GM21447 (cell line): Measurements from ENCODE around the gene BTBD19.

Experiments used
- ATAC-seq: cut with Tn5 transposase; IDR thresholded peaks from one replicate; pipeline ENCODE4 v1.9.1; 2021; ENCODE audit not compliant: unreplicated experiment

Gene BTBD19

DNA sequence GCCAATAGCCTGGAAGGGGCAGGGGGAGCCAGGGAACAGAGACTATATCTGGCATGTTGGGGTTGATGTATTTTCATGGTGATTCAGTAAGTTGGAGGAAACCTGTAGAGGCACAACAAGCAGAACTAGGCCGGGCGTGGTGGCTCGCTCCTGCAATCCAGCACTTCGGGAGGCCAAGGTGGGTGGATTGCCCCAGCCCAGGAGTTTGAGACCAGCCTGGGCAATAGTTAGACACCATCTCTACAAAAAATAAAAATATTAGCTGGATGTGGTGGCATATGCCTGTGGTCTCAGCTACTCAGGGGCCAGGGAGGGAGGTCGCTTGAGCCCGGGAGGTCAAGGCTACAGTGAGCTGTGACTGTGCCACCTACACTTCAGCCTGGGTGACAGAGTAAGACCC, 44.9 kb downstream of the BTBD19 start:
- ATAC-seq = no peak

DNA sequence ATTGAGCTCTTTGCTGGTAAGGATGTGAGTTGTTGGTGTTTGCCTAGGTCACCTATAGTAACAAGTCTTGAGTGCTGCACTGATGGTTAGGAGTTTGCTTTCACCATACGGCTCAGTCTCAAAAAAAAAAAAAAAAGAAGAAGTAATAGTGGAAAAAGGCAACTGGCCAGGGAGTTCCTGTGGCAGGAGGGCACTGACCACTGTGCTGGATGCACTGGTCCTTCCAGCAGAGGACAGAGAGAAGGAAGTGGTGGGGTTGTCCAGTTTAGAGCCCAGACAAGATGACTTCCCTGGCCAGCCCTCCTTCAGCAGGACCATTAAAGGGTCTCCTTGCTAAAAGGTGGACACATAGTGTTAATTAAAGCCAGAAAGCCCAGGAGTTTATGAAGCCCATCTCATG, 46.6 kb downstream of the BTBD19 start:
- no peak for ATAC-seq

DNA sequence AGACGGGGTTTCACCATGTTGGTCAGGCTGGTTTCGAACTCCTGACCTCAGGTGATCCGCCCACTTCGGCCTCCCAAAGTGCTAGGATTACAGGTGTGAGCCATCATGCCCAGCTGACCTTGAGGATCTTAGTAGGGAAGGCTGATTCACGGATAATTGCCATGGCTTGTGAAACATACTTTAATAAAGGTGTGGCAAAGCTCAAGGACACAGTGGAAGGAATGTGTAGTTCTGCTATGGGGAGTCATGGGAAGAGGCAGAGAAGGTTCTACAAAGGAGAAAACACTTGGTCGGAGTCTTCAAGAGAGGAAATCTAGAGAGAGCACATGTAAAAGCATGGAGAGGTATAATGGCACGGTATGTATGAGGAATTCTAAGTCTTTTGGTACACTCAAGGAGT, 47.4 kb downstream of the BTBD19 start:
- ATAC-seq = no peak

DNA sequence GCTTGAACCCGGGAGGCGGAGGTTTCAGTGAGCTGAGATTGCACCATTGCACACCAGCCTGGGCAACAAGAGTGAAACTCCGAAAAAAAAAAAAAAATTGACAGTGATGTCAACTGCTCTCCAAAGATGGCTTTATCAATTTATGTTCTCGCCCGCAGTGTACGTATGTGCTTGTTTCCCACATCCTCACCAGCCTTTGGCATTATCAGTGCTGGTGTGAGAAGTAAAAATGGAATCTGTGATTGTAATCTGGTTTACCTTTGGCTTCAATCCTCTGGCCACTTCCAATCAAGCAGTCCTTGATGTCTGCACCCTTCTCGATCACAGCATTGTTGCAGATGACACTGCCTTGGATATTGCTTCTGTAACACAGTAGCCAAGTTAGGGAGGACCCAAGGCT, 49.1 kb downstream of the BTBD19 start:
- ATAC-seq = no peak

DNA sequence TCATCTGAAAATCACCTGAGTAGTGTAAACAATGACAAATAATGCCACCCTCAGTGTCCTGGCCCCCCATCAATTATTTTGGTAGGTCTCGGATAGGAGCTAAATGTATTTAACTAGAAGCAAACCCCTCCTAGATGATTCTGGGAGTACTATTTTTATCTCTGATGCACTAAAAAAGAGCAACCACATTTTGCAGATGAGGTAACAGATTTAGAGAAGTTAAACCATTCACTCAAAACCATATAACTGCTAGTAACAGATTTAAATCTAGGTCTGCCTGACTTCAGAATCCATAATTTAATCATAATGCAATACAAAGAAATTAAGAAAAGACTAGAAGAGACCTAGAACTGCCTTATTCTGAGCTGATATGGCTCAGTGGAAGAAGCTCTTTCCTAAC, 52.0 kb downstream of the BTBD19 start:
- no peak for ATAC-seq

DNA sequence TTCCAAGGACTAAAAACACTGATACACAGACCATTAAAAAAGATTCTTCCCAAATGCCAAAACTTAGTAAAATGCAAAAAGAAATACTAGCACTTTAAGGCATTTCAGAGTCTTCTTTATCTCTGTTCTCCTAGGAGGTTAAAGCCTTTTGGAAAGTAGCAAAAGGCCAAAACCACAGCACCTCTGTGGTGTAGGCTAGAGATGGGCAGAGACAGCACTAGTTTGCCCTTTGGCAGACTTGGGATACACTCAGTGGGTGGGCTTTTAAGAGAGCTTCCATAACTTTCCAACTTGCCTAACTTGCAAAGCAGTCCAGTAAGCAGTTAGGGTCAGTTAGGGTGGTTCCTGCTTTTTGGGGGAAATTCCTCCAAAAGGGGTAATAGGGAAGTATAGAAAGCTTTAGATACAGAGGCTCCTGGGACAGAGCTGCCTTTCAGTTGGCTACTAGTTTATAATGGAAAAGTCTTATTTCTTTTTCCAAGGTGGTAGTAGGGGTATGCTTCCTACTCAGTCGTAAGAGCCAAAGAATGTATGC, 52.6 kb downstream of the BTBD19 start:
- no peak for ATAC-seq

DNA sequence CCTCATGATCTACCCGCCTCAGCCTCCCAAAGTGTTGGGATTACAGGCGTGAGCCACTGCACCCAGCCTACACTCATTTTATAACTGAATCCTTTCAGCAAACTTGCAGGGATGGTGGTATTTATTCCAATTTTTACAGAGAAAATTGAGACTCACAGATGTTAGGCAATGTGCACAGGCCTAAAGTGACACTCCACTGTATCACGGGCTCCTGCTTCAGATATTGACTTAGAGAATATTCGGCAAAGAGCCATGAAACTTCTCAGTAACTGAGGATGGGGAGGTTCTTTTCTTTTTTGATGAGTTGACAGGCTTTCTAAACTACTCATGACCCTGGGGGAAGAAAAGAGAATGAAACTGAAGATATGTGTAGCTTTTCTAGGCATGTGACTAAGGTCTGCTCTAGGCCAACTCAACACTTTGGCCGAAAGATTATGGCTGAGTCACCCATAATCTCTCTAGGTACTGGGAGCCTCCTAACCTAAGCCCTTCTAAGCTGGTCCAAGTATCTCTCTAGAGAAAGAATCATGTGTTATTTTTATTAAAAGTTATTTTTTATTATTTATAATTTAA, 54.6 kb downstream of the BTBD19 start:
- ATAC-seq = no peak
